RWPE1 (cell line): Measurements from ENCODE around the gene NRG3.

ENCODE experiments used
- CTCF ChIA-PET: fragments of 350-600 bp; sonication (Branson Sonifier 250); formaldehyde crosslinking; extraction: SDS; loops from one replicate; lab custom pipeline; 2021; lab: Yijun Ruan, JAX
- POLR2A ChIA-PET: fragments of 400-600 bp; formaldehyde crosslinking; extraction: SDS; loops from one replicate; lab custom pipeline; 2020; ENCODE audit warnings: antibody characterized with exemption; ENCODE audit not compliant: low non-redundant PET; lab: Yijun Ruan, JAX
- DNase-seq: peaks from one replicate; pipeline ENCODE4 v3.0.0; 2012; ENCODE audit warnings: low spot score
- H3K27ac ChIP-seq: fragments of 450-650 bp; 2 replicates; pipeline ENCODE4 v1.5.1; 2017
- CTCF ChIP-seq: fragments of 450-650 bp; conservative IDR thresholded peaks from 2 replicates; pipeline ENCODE4 v1.5.1; 2017; ENCODE audit warnings: low read depth, mild to moderate bottlenecking

NRG3 gene

GRCh38 chr10:82278401-82279182, 403.6 kb downstream of the NRG3 start:
- ChIA-PET POLR2A (no interaction called here), CTCF (interaction anchor here (0.5 kb wide), 1 partner anchor 319 kb away, joined by 3 read pairs; no protein-coding TSS in a partner anchor)
- no peak for TF ChIP-seq CTCF
- no peak overlapping the region for H3K27ac ChIP-seq
- DNase-seq: no peak

- CTCF ChIA-PET: interaction anchor here (0.6 kb wide), 1 partner anchor 362 kb away, joined by 3 read pairs; no protein-coding TSS in a partner anchor
- TF ChIP-seq CTCF: no peak
- DNase-seq: no peak
- POLR2A ChIA-PET: no interaction called here
- no peak overlapping the region for H3K27ac ChIP-seq
Measured at GRCh38 chr10:82282782-82283456, 407.9 kb downstream of the NRG3 start.

GRCh38 chr10:82284180-82284579, 409.2 kb downstream of the NRG3 start:
- CTCF ChIA-PET: no interaction called here
- H3K27ac ChIP-seq: no peak overlapping the region
- POLR2A ChIA-PET: no interaction called here
- TF ChIP-seq CTCF: no peak
- no peak for DNase-seq

DNA sequence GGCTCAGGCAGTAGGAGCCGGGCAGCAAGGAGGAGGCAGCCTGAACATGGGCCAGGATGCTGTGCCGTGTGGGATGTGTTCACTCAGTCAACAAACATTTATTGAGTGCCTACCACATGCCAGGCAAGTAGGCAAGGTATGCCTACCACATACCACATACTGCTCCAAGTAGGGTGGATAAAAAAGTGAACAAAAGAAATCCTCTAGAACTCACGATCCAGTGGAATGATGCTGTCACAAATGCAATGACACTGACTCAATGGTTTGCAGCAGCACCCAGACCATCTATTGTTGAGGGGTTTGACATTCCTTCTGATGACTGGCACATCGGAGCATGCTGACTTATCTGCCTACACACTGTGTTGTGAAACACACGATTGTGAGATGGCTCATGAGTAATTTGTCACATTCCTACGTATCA, 413.5 kb downstream of the NRG3 start:
- POLR2A ChIA-PET: no interaction called here
- H3K27ac ChIP-seq: no peak overlapping the region
- no peak for DNase-seq
- no peak for TF ChIP-seq CTCF
- CTCF ChIA-PET: no interaction called here

DNA sequence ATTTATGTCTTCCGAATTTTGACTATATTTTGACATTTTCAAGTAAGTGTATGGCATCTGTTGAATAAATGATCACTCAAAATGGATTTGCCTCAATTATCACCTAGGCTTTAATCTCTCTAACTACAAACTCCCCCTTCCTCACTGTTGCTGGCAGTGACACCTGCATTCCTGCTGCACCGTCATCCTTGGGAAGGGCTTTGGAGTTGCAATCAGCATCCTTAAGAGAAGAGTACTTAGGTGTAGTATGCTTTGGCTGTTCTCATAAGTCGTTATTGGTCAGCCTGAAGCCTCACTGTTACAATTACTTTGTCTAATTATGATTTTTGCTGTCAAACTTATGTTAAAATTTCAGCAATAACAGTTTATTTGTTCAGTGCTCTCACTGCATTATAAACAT, 415.0 kb downstream of the NRG3 start:
- no peak overlapping the region for H3K27ac ChIP-seq
- ChIA-PET CTCF (interaction anchor here (0.6 kb wide), 1 partner anchor 1345 kb away, joined by 3 read pairs; no protein-coding TSS in a partner anchor), POLR2A (no interaction called here)
- no peak for DNase-seq
- TF ChIP-seq CTCF: no peak

DNA sequence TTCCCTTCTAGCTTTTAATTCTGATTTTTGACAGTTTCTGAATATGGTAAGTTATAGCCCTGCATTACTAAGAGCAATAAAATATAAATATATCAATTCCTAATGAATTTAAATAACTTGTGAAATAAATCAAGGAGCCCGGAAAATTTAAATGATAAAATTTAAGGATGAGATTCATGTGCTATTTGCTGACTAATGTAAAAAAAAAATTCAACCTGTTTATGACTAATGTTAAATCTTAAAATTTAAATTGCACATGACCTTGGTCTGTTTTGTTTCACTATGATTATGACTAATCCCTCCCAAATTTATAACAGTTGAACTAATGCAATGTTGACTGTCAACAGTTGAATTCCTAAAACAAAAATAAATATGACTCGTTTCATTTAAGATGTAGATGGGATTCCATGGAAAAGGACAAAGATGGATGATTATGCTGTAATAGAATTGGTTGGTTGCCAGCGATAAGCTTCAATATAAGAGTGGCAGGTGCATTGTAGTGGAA, 419.9 kb downstream of the NRG3 start:
- POLR2A ChIA-PET: no interaction called here
- H3K27ac ChIP-seq: no peak overlapping the region
- TF ChIP-seq CTCF: no peak
- no peak for DNase-seq
- CTCF ChIA-PET: no interaction called here
